A673 (cell line): ENCODE measurements around the gene DUSP5. TPM values are rescaled to one million over a fixed set of nuclear protein-coding genes. Genes with fewer than 3 reads are reported as not detected.
"Not testable (repeated sequence)": the region's sequence is repeated elsewhere in the genome, so short reads cannot be mapped to it uniquely, and the experiment has no call there.

Experiments
- BruUV-seq: library from RNA; stranded (reverse); fragments of 400-500 nt; replicated peaks from 2 replicates; lab custom pipeline; 2021; lab: Mats Ljungman, UMichigan
- CTCF ChIA-PET: fragments of 300-600 bp; sonication (Branson Sonifier 250); formaldehyde crosslinking; loops from one replicate; lab custom pipeline; 2022; ENCODE audit warnings: antibody characterized with exemption; lab: Charles Lee
- POLR2A ChIA-PET: fragments of 300-600 bp; sonication (Branson Sonifier 250); formaldehyde crosslinking; loops from one replicate; lab custom pipeline; 2022; ENCODE audit warnings: antibody characterized with exemption; ENCODE audit not compliant: low non-redundant PET; lab: Charles Lee
- DNase-seq: peaks from one replicate; pipeline ENCODE4 v3.0.0-alpha.2; 2015; ENCODE audit warnings: low spot score
- H3K27ac ChIP-seq: fragments of 200-600 bp; sonication (generic); 2 replicates; pipeline ENCODE4 v1.5.1; 2016; ENCODE audit warnings: mixed run types, low read depth, mild to moderate bottlenecking, mixed read lengths, antibody characterized with exemption, low read length; ENCODE audit not compliant: poor library complexity, severe bottlenecking
- H3K27me3 ChIP-seq: fragments of 200-600 bp; sonication (generic); replicated peaks from 2 replicates; pipeline ENCODE4 v1.6.1; 2017; ENCODE audit warnings: mixed run types, low read depth, mild to moderate bottlenecking, mixed read lengths, antibody characterized with exemption, low read length; ENCODE audit not compliant: insufficient read depth, poor library complexity
- H3K36me3 ChIP-seq: fragments of 200-600 bp; sonication (generic); 2 replicates; pipeline ENCODE4 v1.6.1; 2016; ENCODE audit warnings: mixed run types, mild to moderate bottlenecking, mixed read lengths, antibody characterized with exemption, low read length; ENCODE audit not compliant: insufficient read depth, poor library complexity, severe bottlenecking
- H3K4me1 ChIP-seq: fragments of 200-600 bp; sonication (generic); 2 replicates; pipeline ENCODE4 v1.6.1; 2017; ENCODE audit warnings: mixed run types, mild to moderate bottlenecking, mixed read lengths, antibody characterized with exemption, low read length; ENCODE audit not compliant: insufficient read depth, poor library complexity, severe bottlenecking
- H3K4me3 ChIP-seq: fragments of 200-600 bp; sonication (generic); 2 replicates; pipeline ENCODE4 v1.5.1; 2016; ENCODE audit warnings: low read depth, mixed run types, mild to moderate bottlenecking, mixed read lengths, low read length; ENCODE audit not compliant: poor library complexity, severe bottlenecking
- H3K9me3 ChIP-seq: fragments of 200-600 bp; sonication (generic); 2 replicates; pipeline ENCODE4 v1.6.1; 2016; ENCODE audit warnings: mixed run types, low read depth, mild to moderate bottlenecking, mixed read lengths, antibody characterized with exemption, low read length; ENCODE audit not compliant: poor library complexity, severe bottlenecking
- CTCF ChIP-seq: fragments of 300-800, 200-600 bp; sonication (generic); conservative IDR thresholded peaks from 2 replicates; pipeline ENCODE4 v1.5.1; 2017; ENCODE audit warnings: low read depth, mild to moderate bottlenecking, antibody characterized with exemption, low read length, moderate library complexity, mixed read lengths
- EZH2 ChIP-seq: fragments of 200-600 bp; sonication (generic); IDR thresholded peaks from 2 replicates; pipeline ENCODE4 v1.6.1; 2017; ENCODE audit warnings: borderline replicate concordance, low read depth, mild to moderate bottlenecking, mixed read lengths, antibody characterized with exemption, low read length; ENCODE audit not compliant: poor library complexity, severe bottlenecking
- intact Hi-C: fragments of 100-400 bp; cut with micrococcal nuclease; formaldehyde crosslinking; loops from one replicate; pipeline ENCODE4 v1.10.0; 2022; ENCODE audit not compliant: unreplicated experiment
- total RNA-seq: library from RNA; stranded (reverse); gene quantifications from 2 replicates; pipeline ENCODE4 v1.2.3, GENCODE V29; 2021

The DUSP5 gene
- total RNA-seq, 1 experiment from 2014 or later, result 29.3 TPM

GRCh38 chr10:110461088-110461487, 36.6 kb upstream of the DUSP5 start:
- POLR2A ChIA-PET, result no interaction called here
- no peaks in the 10 kb centered on the region for H3K9me3 ChIP-seq
- no peak for TF ChIP-seq CTCF
- no peak for TF ChIP-seq EZH2
- peaks cover 13% of the 10 kb centered on the region for H3K4me1 ChIP-seq
- H3K36me3 ChIP-seq, result no peaks in the 10 kb centered on the region
- DNase-seq, result no peak
- H3K27me3 ChIP-seq, result no peaks in the 10 kb centered on the region
- intact Hi-C loops, result no loop called here
- H3K4me3 ChIP-seq, result no peak overlapping the region
- no peak overlapping the region for H3K27ac ChIP-seq
- no TSS peak for BruUV-seq
- CTCF ChIA-PET, result no interaction called here

- Histone ChIP-seq H3K36me3 (no peaks in the 10 kb centered on the region), H3K27ac (no peak overlapping the region), H3K9me3 (no peaks in the 10 kb centered on the region), H3K27me3 (no peaks in the 10 kb centered on the region), H3K4me3 (no peak overlapping the region), H3K4me1 (peaks cover 13% of the 10 kb centered on the region)
- TF ChIP-seq EZH2 (no peak), CTCF (no peak)
- no TSS peak for BruUV-seq
- DNase-seq, result no peak
- intact Hi-C loops, result no loop called here
- CTCF ChIA-PET, result no interaction called here
- POLR2A ChIA-PET, result no interaction called here
Observed at GRCh38 chr10:110461530-110461929, 36.2 kb upstream of the DUSP5 start.

- ChIA-PET CTCF (no interaction called here), POLR2A (no interaction called here)
- Histone ChIP-seq H3K36me3 (no peaks in the 10 kb centered on the region), H3K4me1 (peaks cover 13% of the 10 kb centered on the region), H3K4me3 (no peak overlapping the region), H3K27me3 (no peaks in the 10 kb centered on the region), H3K27ac (no peak overlapping the region), H3K9me3 (no peaks in the 10 kb centered on the region)
- no peak for TF ChIP-seq CTCF
- TF ChIP-seq EZH2, result no peak
- no peak for DNase-seq
- intact Hi-C loops, result no loop called here
- no TSS peak for BruUV-seq
Observed at GRCh38 chr10:110462166-110463095, 35.3 kb upstream of the DUSP5 start.

GRCh38 chr10:110468258-110468657, 29.4 kb upstream of the DUSP5 start:
- H3K27ac ChIP-seq, BruUV-seq, H3K4me3 ChIP-seq, H3K9me3 ChIP-seq, intact Hi-C loops, H3K36me3 ChIP-seq, H3K4me1 ChIP-seq, POLR2A ChIA-PET, CTCF ChIA-PET, DNase-seq, H3K27me3 ChIP-seq: not testable (repeated sequence)

GRCh38 chr10:110470541-110470940, 27.2 kb upstream of the DUSP5 start:
- intact Hi-C loops, H3K36me3 ChIP-seq, H3K27me3 ChIP-seq, H3K4me1 ChIP-seq, POLR2A ChIA-PET, CTCF ChIA-PET, DNase-seq, BruUV-seq, H3K27ac ChIP-seq, H3K4me3 ChIP-seq, H3K9me3 ChIP-seq: not testable (repeated sequence)
